ENCODE measurements around the gene NCBP2L.

Gene NCBP2L

DNA sequence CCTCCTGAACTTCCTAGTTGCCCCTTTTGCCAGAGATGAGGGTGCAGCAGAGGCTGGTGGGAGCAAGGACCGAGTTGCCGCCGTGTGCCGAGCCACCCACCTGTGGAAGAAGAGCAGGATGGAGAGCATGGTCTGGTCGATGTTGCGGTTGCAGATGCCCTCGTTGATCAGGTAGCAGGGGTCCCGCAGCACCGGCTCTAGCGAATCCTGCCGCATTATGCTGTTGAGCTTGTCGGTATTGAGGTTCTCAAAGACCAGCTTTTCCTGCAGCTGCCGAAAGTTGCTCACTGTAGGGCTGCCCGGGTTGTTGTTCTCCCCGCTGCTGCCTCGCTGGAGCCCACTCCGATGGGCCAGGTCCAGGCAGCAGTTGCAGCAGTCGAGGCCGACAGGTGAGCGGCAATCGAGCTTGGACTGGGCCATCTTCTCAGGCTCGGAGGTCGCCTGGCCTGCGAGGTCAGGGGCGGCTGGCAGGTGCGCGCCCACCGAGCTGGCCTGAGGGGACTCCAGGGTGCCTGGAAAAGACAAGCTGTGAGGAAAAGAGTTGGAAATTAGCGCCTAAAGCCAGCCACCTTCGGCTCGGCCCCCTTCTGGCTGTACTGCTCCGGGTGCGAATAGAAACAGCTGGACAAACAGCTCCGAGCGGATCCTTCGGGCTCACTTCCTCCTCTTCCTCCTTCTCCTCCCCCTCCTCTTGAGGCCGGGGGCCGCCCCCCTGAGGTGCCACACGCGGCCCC lies 2.4 kb upstream of the NCBP2L start:
- ChIA-PET CTCF (interaction anchor here (0.6 to 6.4 kb wide), 10 partner anchors 56 to 901 kb away, joined by 3 to 123 read pairs (median 3); no protein-coding TSS in a partner anchor), POLR2A (no interaction called here)
- TF ChIP-seq CTCF (IDR thresholded peaks at IDR 0.05; ENCODE audit: insufficient read depth, low read length, missing control alignments) = no peak
- H3K4me3 ChIP-seq (ENCODE audit: low read depth, low read length) = peak overlapping the region; percentile 49
- no peak for DNase-seq (ENCODE audit: low read depth, low spot score)

DNA sequence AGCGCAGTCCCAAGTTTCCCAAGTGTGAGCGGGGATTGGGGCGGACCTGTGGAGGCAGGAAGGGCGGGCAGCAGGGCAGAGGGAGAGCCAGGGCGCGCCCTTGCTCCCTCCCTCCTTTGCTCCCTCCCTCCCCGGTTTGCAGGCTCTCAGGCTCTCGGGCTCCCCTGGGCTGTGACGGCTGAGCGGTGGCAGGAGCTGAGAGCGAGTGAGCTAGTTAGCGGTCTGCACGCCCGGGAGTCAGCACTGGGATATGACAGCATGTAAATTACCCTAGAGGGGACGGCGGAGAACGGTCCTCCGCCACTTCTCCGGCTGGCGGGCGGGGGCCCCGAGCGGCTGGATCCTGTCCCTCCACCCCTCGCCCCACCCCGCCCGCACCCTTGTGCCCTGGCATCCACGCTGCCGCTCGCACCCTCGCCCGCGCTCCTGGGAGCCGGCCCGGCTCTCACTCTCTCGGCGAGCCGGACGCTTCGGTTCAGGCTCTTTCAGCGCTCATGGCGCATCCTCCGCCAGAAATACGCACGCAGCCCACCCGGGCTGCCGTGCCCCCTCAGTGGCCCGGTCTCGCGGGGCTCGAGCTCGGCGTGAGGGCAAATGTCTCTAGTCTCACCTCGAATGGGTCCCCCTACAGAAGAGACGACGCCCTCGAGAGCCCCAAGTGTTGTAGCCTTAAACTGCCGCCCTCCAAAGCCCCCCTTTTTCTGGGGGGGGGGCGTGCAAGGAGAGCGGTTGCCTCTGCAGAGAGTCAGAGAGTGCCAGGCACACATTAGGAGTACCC lies 1.6 kb upstream of the NCBP2L start, which contains the start of gene TSC22D3:
Gene TSC22D3 (minus strand): TSS at position 54 of the 778 bp plus-strand sequence. CDS start 368 bp downstream, outside the sequence.
- H3K4me3 ChIP-seq (ENCODE audit: low read depth, low read length) = peak within 1 kb of the TSS; percentile 49
- DNase-seq (ENCODE audit: low read depth, low spot score) = no peak
- peak; percentile 10 for TF ChIP-seq CTCF (IDR thresholded peaks at IDR 0.05; ENCODE audit: insufficient read depth, low read length, missing control alignments)
- ChIA-PET CTCF (interaction anchor here (0.6 to 6.4 kb wide), 13 partner anchors 8 to 757 kb away, joined by 3 to 123 read pairs (median 4); no protein-coding TSS in a partner anchor), POLR2A (no interaction called here)

DNA sequence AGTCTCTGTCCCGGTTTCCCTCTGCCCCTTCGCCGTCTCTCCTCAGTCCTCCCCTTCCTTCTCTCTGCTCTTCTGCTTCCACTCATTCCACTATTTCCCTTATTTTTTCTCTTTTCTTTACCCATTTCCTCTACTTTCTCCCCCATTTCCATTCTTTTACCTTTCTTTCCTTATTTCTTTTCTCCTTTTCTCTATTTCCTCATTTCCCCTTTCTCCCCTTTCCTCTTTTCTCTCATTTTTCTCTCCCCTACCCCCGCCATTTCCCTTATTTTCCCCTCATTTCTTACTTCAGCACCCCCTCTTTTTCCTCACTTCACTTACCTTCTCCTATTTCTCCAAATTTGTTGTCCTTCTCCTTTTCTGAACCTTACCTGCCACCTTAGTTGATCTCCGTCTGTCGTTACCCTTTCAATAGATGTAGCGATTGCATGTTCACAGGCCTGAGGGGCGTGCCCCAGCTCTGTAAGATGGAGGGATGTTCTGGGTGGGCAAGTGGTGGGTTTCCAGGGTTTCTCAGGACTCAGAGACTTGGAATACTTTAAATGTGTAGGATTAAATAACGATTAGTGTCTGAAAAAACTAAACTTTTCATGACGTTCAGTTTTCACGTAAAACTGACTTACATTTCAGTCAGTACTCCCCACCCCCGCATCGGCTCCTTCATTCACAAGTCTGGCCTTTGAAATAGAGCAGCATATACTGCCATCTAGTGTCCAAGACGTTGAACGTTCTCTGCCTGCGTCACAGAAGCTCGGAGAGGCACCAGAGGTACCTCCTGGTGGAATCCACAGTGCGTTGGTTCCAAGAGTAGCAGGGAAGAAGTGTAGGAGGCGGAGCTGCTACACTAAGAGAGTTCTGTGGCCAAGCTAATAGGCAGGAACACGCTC lies 641 bp upstream of the NCBP2L start:
- peak; percentile 57 for DNase-seq (ENCODE audit: low read depth, low spot score)
- H3K4me3 ChIP-seq (ENCODE audit: low read depth, low read length) = peak overlapping the region; percentile 49
- ChIA-PET CTCF (interaction anchor here (0.6 to 6.4 kb wide), 26 partner anchors 9 to 758 kb away, joined by 3 to 123 read pairs (median 4); no protein-coding TSS in a partner anchor), POLR2A (no interaction called here)
- TF ChIP-seq CTCF (IDR thresholded peaks at IDR 0.05; ENCODE audit: insufficient read depth, low read length, missing control alignments) = peak; percentile 50

DNA sequence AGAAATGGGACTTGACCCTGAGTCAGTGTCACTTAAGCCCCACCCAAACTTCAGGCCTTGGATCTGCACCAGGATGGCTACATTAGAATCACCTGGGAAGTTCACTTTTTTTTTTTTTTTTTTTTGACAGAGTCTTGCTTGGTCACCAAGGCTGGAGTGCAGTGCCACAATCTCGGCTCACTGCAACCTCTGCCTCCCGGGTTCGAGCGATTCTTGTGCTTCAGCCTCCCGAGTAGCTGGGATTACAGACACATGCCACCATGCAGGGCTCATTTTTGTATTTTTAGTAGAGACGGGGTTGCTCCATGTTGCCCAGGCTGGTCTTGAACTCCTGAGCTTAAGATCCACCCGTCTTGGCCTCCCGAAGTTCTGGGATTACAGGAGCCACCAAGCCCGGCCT lies 3.0 kb downstream of the NCBP2L start:
- TF ChIP-seq CTCF (IDR thresholded peaks at IDR 0.05; ENCODE audit: insufficient read depth, low read length, missing control alignments) = no peak
- DNase-seq (ENCODE audit: low read depth, low spot score) = no peak
- H3K4me3 ChIP-seq (ENCODE audit: low read depth, low read length) = no peak overlapping the region
- ChIA-PET CTCF (interaction anchor here (0.7 kb wide), 1 partner anchor 121 kb away, joined by 3 read pairs; no protein-coding TSS in a partner anchor), POLR2A (no interaction called here)

GRCh38 chrX:107787827-107788226 lies 10.3 kb downstream of the NCBP2L start:
- ChIA-PET POLR2A (no interaction called here), CTCF (no interaction called here)
- no peak for DNase-seq (ENCODE audit: low read depth, low spot score)
- TF ChIP-seq CTCF (IDR thresholded peaks at IDR 0.05; ENCODE audit: insufficient read depth, low read length, missing control alignments) = no peak
- no peak overlapping the region for H3K4me3 ChIP-seq (ENCODE audit: low read depth, low read length)

Measured in AG04449 (cell line).